Mesenteric fat pad (tissue), 1 donor: ENCODE data around the gene SAMMSON. TPM values are rescaled to one million over a fixed set of nuclear protein-coding genes. Genes with fewer than 3 reads are reported as not detected.

Experiments
- DNase-seq: peaks from one replicate; pipeline ENCODE4 v3.0.0-alpha.2; 2020; ENCODE audit warnings: low spot score
- total RNA-seq: library from RNA; stranded (reverse); fragmentation: NEBNext Ultra II Directional; extraction: Animal tissue kit (Norgen Biotek cat#: 25700); gene quantifications from one replicate; pipeline ENCODE4 v1.2.1, GENCODE V29; 2021
- donor health status: DM: yes; HTN: yes; CAD: no.

SAMMSON gene
- total RNA-seq, 1 donor from 2014 or later, result not detected

- DNase-seq, result no peak
Measured at GRCh38 chr3:70010346-70010745, 10.8 kb downstream of the SAMMSON start.

GRCh38 chr3:70011582-70011981 is 12.0 kb downstream of the SAMMSON start:
- DNase-seq, result no peak

- no peak for DNase-seq
Measured at GRCh38 chr3:70020906-70021660, 21.6 kb downstream of the SAMMSON start.

- no peak for DNase-seq
Measured at GRCh38 chr3:70028361-70028760, 28.8 kb downstream of the SAMMSON start.

GRCh38 chr3:70038693-70039092 is 39.2 kb downstream of the SAMMSON start:
- DNase-seq, result no peak

- DNase-seq, result no peak
Measured at GRCh38 chr3:70040386-70040785, 40.9 kb downstream of the SAMMSON start.

GRCh38 chr3:70042641-70043040 is 43.1 kb downstream of the SAMMSON start:
- no peak for DNase-seq

GRCh38 chr3:70049761-70050160 is 50.2 kb downstream of the SAMMSON start:
- no peak for DNase-seq

- no peak for DNase-seq
Measured at GRCh38 chr3:70053293-70053692, 53.8 kb downstream of the SAMMSON start.

GRCh38 chr3:70056081-70056480 is 56.5 kb downstream of the SAMMSON start:
- no peak for DNase-seq

- no peak for DNase-seq
Measured at GRCh38 chr3:70057426-70057825, 57.9 kb downstream of the SAMMSON start.

- DNase-seq, result no peak
Measured at GRCh38 chr3:70061096-70061495, 61.6 kb downstream of the SAMMSON start.

- DNase-seq, result no peak
Measured at GRCh38 chr3:70064194-70064779, 64.8 kb downstream of the SAMMSON start.

GRCh38 chr3:70065696-70066253 is 66.2 kb downstream of the SAMMSON start:
- no peak for DNase-seq

GRCh38 chr3:70067860-70068521 is 68.5 kb downstream of the SAMMSON start:
- DNase-seq, result no peak

- no peak for DNase-seq
Measured at GRCh38 chr3:70069557-70069956, 70.0 kb downstream of the SAMMSON start.

- DNase-seq, result no peak
Measured at GRCh38 chr3:70071138-70071537, 71.6 kb downstream of the SAMMSON start.

- DNase-seq, result no peak
Measured at GRCh38 chr3:70072180-70072579, 72.6 kb downstream of the SAMMSON start.

GRCh38 chr3:70072754-70073153 is 73.2 kb downstream of the SAMMSON start:
- DNase-seq, result no peak

GRCh38 chr3:70075101-70075500 is 75.6 kb downstream of the SAMMSON start:
- DNase-seq, result no peak

- DNase-seq, result no peak
Measured at GRCh38 chr3:70076396-70076795, 76.9 kb downstream of the SAMMSON start.

GRCh38 chr3:70078778-70079177 is 79.2 kb downstream of the SAMMSON start:
- no peak for DNase-seq
